Left kidney (tissue), 1 donor: ENCODE measurements around the gene RPP40. TPM values are rescaled to one million over a fixed set of nuclear protein-coding genes. Genes with fewer than 3 reads are reported as not detected.

ENCODE experiments used
- polyA plus RNA-seq: library from polyadenylated mRNA; unstranded; fragments of 120-200 nt; gene quantifications from one replicate; pipeline ENCODE4 v1.2.1, GENCODE V29; 2013; ENCODE audit not compliant: insufficient read length

Gene RPP40
- polyA plus RNA-seq, 1 donor = 12.6 TPM

Other genes with a start within 250 kb of the RPP40 start
- 27.7 TPM for gene CDYL, start 227.6 kb downstream of the RPP40 start, polyA plus RNA-seq
- gene PPP1R3G, start 81.3 kb upstream of the RPP40 start, polyA plus RNA-seq = 1.8 TPM